Gastrocnemius medialis (tissue), 4 donors: ENCODE data around the gene SLC35A1.

ENCODE experiments used
- CTCF ChIP-seq, 5 experiments: fragments of 450-650 bp in 3 of 5; fragments of 200-600 bp in 2 of 5; sonication (generic) in 2 of 5; IDR thresholded peaks in 4 of 5; conservative IDR thresholded peaks in 1 of 5; 1 replicate in 4 of 5; 2 replicates in 1 of 5; pipeline ENCODE4 v1.5.1; 2016 to 2019; ENCODE audit warnings: antibody characterized with exemption in 5 of 5, mild to moderate bottlenecking in 3 of 5, moderate library complexity in 3 of 5
- POLR2A ChIP-seq, 2 donors: fragments of 450-650 bp; IDR thresholded peaks; one replicate each; pipeline ENCODE4 v1.6.1; 2017; ENCODE audit warnings: antibody characterized with exemption in 2 of 2, mild to moderate bottlenecking in 2 of 2, moderate library complexity in 2 of 2

DNA sequence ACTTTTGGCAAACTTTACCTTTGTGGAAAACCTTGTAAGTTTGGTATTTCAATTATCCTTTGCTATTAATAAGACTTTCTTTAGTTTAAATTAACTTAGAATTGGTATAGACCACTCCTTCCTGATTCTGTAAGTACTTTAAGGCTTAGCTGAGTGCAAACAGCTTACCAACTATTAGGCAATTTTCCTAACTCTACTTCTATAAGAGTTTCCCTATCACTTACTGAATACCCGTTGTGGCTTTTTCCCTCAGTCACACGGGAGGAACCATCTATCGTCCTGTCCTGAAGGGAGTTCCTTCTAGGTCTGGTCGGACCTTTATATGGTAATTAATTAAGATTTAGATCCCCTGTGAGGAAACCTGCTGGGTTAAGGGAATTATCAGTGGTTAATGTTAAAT, 9.6 kb downstream of the SLC35A1 start:
- TF ChIP-seq CTCF (IDR thresholded peaks at IDR 0.05 in 4 of 5, conservative IDR thresholded peaks at IDR 0.05 in 1 of 5) (no peak), POLR2A (IDR thresholded peaks at IDR 0.05) (no peak)
